PC-3 (cell line): ENCODE measurements around the gene PACSIN1. TPM values are rescaled to one million over a fixed set of nuclear protein-coding genes. Genes with fewer than 3 reads are reported as not detected.

Experiments used
- ATAC-seq: fragments of 200-7000 bp; cut with Tn5 transposase; 2 replicates; pipeline ENCODE4 v1.9.1; 2020; ENCODE audit warnings: mild to moderate bottlenecking, moderate library complexity
- BruUV-seq: library from RNA; stranded (reverse); fragments of 400-500 nt; replicated peaks from 2 replicates; lab custom pipeline; 2021; lab: Mats Ljungman, UMichigan
- CTCF ChIA-PET: fragments of 300-600 bp; sonication (Branson Sonifier 250); formaldehyde crosslinking; loops from one replicate; lab custom pipeline; 2022; ENCODE audit warnings: antibody characterized with exemption; lab: Charles Lee
- POLR2A ChIA-PET: fragments of 300-600 bp; sonication (Branson Sonifier 250); formaldehyde crosslinking; loops from one replicate; lab custom pipeline; 2022; ENCODE audit warnings: antibody characterized with exemption; ENCODE audit not compliant: unreplicated experiment; lab: Charles Lee
- DNase-seq: peaks from one replicate; pipeline ENCODE4 v3.0.0-alpha.2; 2015
- H2AFZ ChIP-seq: fragments of 300-600 bp; sonication (generic); 2 replicates; pipeline ENCODE4 v1.6.0; 2016; ENCODE audit warnings: antibody characterized with exemption, low read length
- H3F3A ChIP-seq: fragments of 300-600 bp; sonication (generic); one replicate; pipeline ENCODE4 v1.6.0; 2017; ENCODE audit warnings: antibody characterized with exemption, low read length, control low read depth, mild to moderate bottlenecking; ENCODE audit not compliant: unreplicated experiment
- H3K27ac ChIP-seq: fragments of 300-600 bp; sonication (generic); 2 replicates; pipeline ENCODE4 v1.5.1; 2016; ENCODE audit warnings: mild to moderate bottlenecking, low read length
- H3K27me3 ChIP-seq: fragments of 300-600 bp; sonication (generic); 2 replicates; pipeline ENCODE4 v1.6.1; 2016; ENCODE audit warnings: low read length, mixed read lengths
- H3K36me3 ChIP-seq: fragments of 300-600 bp; sonication (generic); 2 replicates; pipeline ENCODE4 v1.6.1; 2016; ENCODE audit warnings: low read depth, mixed run types, low read length, mixed read lengths
- H3K4me1 ChIP-seq: fragments of 300-600 bp; sonication (generic); 2 replicates; pipeline ENCODE4 v1.5.1; 2016; ENCODE audit warnings: low read length; ENCODE audit not compliant: insufficient read depth
- H3K4me2 ChIP-seq: fragments of 300-600 bp; sonication (generic); 2 replicates; pipeline ENCODE4 v1.6.0; 2016; ENCODE audit warnings: low read length
- H3K4me3 ChIP-seq: fragments of 300-600 bp; sonication (generic); 2 replicates; pipeline ENCODE4 v1.5.1; 2016; ENCODE audit warnings: mild to moderate bottlenecking, low read length, mixed read lengths
- H3K79me2 ChIP-seq: fragments of 300-600 bp; sonication (generic); 2 replicates; pipeline ENCODE4 v1.6.1; 2017; ENCODE audit warnings: low read length, mixed read lengths
- H3K9ac ChIP-seq: fragments of 300-600 bp; sonication (generic); 2 replicates; pipeline ENCODE4 v1.6.0; 2016; ENCODE audit warnings: mild to moderate bottlenecking, low read length
- H3K9me2 ChIP-seq: fragments of 300-600 bp; sonication (generic); replicated peaks from 2 replicates; pipeline ENCODE4 v1.6.1; 2016; ENCODE audit warnings: mixed run types, low read length, mixed read lengths
- H3K9me3 ChIP-seq: fragments of 300-600 bp; sonication (generic); 2 replicates; pipeline ENCODE4 v1.6.1; 2016; ENCODE audit warnings: low read length, mixed read lengths
- H4K20me1 ChIP-seq: fragments of 300-600 bp; sonication (generic); 2 replicates; pipeline ENCODE4 v1.6.1; 2016; ENCODE audit warnings: low read length, mixed read lengths
- EZH2 ChIP-seq: fragments of 300-600 bp; sonication (generic); IDR thresholded peaks from one replicate; pipeline ENCODE4 v1.6.1; 2017; ENCODE audit warnings: antibody characterized with exemption, mild to moderate bottlenecking, low read length; ENCODE audit not compliant: unreplicated experiment
- EZH2phosphoT487 ChIP-seq: fragments of 300-600 bp; sonication (generic); IDR thresholded peaks from 2 replicates; pipeline ENCODE4 v1.6.1; 2018; ENCODE audit warnings: mild to moderate bottlenecking, antibody characterized with exemption, low read length, borderline replicate concordance
- intact Hi-C: fragments of 100-400 bp; cut with micrococcal nuclease; formaldehyde crosslinking; loops from 2 replicates; pipeline ENCODE4 v1.9.0; 2023
- total RNA-seq: library from RNA; depleted of rRNA; stranded (reverse); fragments of >200 nt; gene quantifications from 2 replicates; pipeline ENCODE4 v1.2.3, GENCODE V29; 2014
- TF ChIP-seq, protein P1 (sequence below): fragments of 300-600 bp; sonication (generic); conservative IDR thresholded peaks from 2 replicates; pipeline ENCODE4 v1.5.1; 2017; ENCODE audit warnings: antibody characterized with exemption, low read depth, mild to moderate bottlenecking, low read length

Gene PACSIN1
- total RNA-seq, 1 experiment from 2014 or later, result 2.3 TPM

- Histone ChIP-seq H3K79me2 (no peaks in the 10 kb centered on the region), H3K9me3 (no peaks in the 10 kb centered on the region), H3K9ac (no peak overlapping the region), H3F3A (no peaks in the 10 kb centered on the region), H3K36me3 (no peaks in the 10 kb centered on the region), H3K4me3 (no peak overlapping the region), H3K9me2 (no peaks in the 10 kb centered on the region), H3K27me3 (no peaks in the 10 kb centered on the region), H2AFZ (no peak overlapping the region), H4K20me1 (no peaks in the 10 kb centered on the region), H3K27ac (no peak overlapping the region), H3K4me1 (no peaks in the 10 kb centered on the region), H3K4me2 (no peak overlapping the region)
- no peak for TF ChIP-seq EZH2
- TF ChIP-seq, protein P1, sequence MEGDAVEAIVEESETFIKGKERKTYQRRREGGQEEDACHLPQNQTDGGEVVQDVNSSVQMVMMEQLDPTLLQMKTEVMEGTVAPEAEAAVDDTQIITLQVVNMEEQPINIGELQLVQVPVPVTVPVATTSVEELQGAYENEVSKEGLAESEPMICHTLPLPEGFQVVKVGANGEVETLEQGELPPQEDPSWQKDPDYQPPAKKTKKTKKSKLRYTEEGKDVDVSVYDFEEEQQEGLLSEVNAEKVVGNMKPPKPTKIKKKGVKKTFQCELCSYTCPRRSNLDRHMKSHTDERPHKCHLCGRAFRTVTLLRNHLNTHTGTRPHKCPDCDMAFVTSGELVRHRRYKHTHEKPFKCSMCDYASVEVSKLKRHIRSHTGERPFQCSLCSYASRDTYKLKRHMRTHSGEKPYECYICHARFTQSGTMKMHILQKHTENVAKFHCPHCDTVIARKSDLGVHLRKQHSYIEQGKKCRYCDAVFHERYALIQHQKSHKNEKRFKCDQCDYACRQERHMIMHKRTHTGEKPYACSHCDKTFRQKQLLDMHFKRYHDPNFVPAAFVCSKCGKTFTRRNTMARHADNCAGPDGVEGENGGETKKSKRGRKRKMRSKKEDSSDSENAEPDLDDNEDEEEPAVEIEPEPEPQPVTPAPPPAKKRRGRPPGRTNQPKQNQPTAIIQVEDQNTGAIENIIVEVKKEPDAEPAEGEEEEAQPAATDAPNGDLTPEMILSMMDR, result no peak
- no peak for TF ChIP-seq EZH2phosphoT487
- no TSS peak for BruUV-seq
- POLR2A ChIA-PET, result no interaction called here
- ATAC-seq, result no peak
- DNase-seq, result no peak
- intact Hi-C loops, result no loop called here
- CTCF ChIA-PET, result no interaction called here
Measured at GRCh38 chr6:34572021-34572420, 106.1 kb downstream of the PACSIN1 start.

DNA sequence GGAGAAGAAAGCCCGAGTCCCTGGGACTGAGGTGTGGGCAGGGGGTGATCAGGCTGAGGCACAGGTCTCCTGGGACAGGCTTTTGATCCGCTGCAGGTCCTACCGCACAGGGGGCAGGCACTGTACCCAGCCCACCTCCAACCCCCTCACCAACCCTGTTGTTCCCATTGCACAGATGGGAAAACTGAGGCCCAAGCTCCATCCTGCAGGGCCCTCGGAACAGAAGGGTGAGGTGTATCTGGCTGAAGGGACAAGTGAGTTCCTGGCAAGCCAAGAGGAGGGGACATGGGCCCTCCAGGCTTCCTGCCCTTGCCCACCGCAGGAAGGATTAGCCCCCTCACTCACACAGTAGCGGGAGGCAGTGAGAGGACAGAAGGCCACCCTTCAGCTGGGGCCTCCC is 106.7 kb downstream of the PACSIN1 start:
- Histone ChIP-seq H3K9me3 (no peaks in the 10 kb centered on the region), H3K27me3 (no peaks in the 10 kb centered on the region), H2AFZ (no peak overlapping the region), H3K36me3 (no peaks in the 10 kb centered on the region), H3K9me2 (no peaks in the 10 kb centered on the region), H4K20me1 (no peaks in the 10 kb centered on the region), H3K27ac (no peak overlapping the region), H3K4me1 (no peaks in the 10 kb centered on the region), H3K4me2 (no peak overlapping the region), H3K9ac (no peak overlapping the region), H3F3A (no peaks in the 10 kb centered on the region), H3K79me2 (no peaks in the 10 kb centered on the region), H3K4me3 (no peak overlapping the region)
- CTCF ChIA-PET, result no interaction called here
- ATAC-seq (no peak), DNase-seq (no peak)
- TF ChIP-seq, protein P1, result no peak
- TF ChIP-seq EZH2 (no peak), EZH2phosphoT487 (no peak)
- POLR2A ChIA-PET, result no interaction called here
- intact Hi-C loops, result no loop called here
- BruUV-seq, result no TSS peak

- ATAC-seq (no peak), DNase-seq (no peak)
- Histone ChIP-seq H3K4me1 (no peaks in the 10 kb centered on the region), H3K36me3 (no peaks in the 10 kb centered on the region), H3K4me2 (no peak overlapping the region), H3K9ac (no peak overlapping the region), H3K79me2 (no peaks in the 10 kb centered on the region), H2AFZ (no peak overlapping the region), H3K27ac (no peak overlapping the region), H3K9me2 (no peaks in the 10 kb centered on the region), H3F3A (no peaks in the 10 kb centered on the region), H3K27me3 (no peaks in the 10 kb centered on the region), H3K9me3 (no peaks in the 10 kb centered on the region), H4K20me1 (no peaks in the 10 kb centered on the region), H3K4me3 (no peak overlapping the region)
- intact Hi-C loops, result no loop called here
- no TSS peak for BruUV-seq
- ChIA-PET POLR2A (interaction anchor here (0.6 kb wide), 1 partner anchor 247 kb away, joined by 5 read pairs; no protein-coding TSS in a partner anchor), CTCF (no interaction called here)
- TF ChIP-seq EZH2phosphoT487, result no peak
- TF ChIP-seq, protein P1, result no peak
- no peak for TF ChIP-seq EZH2
Measured at GRCh38 chr6:34573567-34574183, 107.8 kb downstream of the PACSIN1 start.
